HepG2 (cell line): ENCODE results near the gene HSP90AB1. TPM values are rescaled to one million over a fixed set of nuclear protein-coding genes. Genes with fewer than 3 reads are reported as not detected.

Source experiments
- FOSL1 ChIP-seq: sonication (generic); formaldehyde crosslinking; IDR thresholded peaks from 2 replicates; pipeline ENCODE4 v1.9.0; 2021; ENCODE audit warnings: missing genetic modification reagents, borderline replicate concordance
- KDM3A ChIP-seq: IDR thresholded peaks from 2 replicates; pipeline ENCODE4 v1.6.1; 2018; ENCODE audit warnings: low read depth, missing compliant biosample characterization
- PAWR ChIP-seq: sonication (generic); formaldehyde crosslinking; IDR thresholded peaks from 2 replicates; pipeline ENCODE4 v1.4.0; 2020; ENCODE audit warnings: missing genetic modification reagents, mild to moderate bottlenecking, borderline replicate concordance
- ZNF616 ChIP-seq: sonication (generic); formaldehyde crosslinking; IDR thresholded peaks from 2 replicates; pipeline ENCODE4 v1.5.0; 2020; ENCODE audit warnings: low read depth, mild to moderate bottlenecking, missing genetic modification reagents
- polyA plus RNA-seq, 8 experiments: library from polyadenylated mRNA; depleted of rRNA in 3 of 8; stranded (reverse) in 7 of 8; unstranded in 1 of 8; fragments of >200 nt; fragmentation: Illumina TruSeq in 4 of 8; extraction: Trizol in 4 of 8; gene quantifications; 2 replicates each; pipeline versions ENCODE4 v1.2.1 to v1.2.3, GENCODE V29; 2011 to 2016; ENCODE audit warnings: low read depth in 4 of 8, missing spikeins in 1 of 8, mixed read lengths in 1 of 8; ENCODE audit not compliant: insufficient read depth in 1 of 8
- total RNA-seq, 5 experiments: library from RNA; depleted of rRNA; stranded (reverse); fragments of >200 nt; fragmentation: Illumina TruSeq; extraction: Trizol; gene quantifications; 2 replicates each; pipeline ENCODE4 v1.2.3, GENCODE V29; 2016; ENCODE audit warnings: low read depth in 1 of 5
- TF ChIP-seq, protein P1 (sequence below): IDR thresholded peaks from 2 replicates; pipeline ENCODE4 v1.6.1; 2012; ENCODE audit warnings: low read depth, low read length, improper control_type of control experiment
- TF ChIP-seq, protein P2 (sequence below): sonication (generic); formaldehyde crosslinking; IDR thresholded peaks from 2 replicates; pipeline ENCODE4 v1.9.0; 2021; ENCODE audit warnings: missing genetic modification reagents, mild to moderate bottlenecking, borderline replicate concordance
- TF ChIP-seq, protein P3 (sequence below): sonication (generic); formaldehyde crosslinking; IDR thresholded peaks from 2 replicates; pipeline ENCODE4 v1.4.0; 2020; ENCODE audit warnings: missing genetic modification reagents

Gene HSP90AB1
- total and polyA plus RNA-seq, 2 of the 13 experiments (the other 11 are each of a cell fraction or from before 2014, with no cell fraction given): 1,325 to 1,472 TPM

DNA sequence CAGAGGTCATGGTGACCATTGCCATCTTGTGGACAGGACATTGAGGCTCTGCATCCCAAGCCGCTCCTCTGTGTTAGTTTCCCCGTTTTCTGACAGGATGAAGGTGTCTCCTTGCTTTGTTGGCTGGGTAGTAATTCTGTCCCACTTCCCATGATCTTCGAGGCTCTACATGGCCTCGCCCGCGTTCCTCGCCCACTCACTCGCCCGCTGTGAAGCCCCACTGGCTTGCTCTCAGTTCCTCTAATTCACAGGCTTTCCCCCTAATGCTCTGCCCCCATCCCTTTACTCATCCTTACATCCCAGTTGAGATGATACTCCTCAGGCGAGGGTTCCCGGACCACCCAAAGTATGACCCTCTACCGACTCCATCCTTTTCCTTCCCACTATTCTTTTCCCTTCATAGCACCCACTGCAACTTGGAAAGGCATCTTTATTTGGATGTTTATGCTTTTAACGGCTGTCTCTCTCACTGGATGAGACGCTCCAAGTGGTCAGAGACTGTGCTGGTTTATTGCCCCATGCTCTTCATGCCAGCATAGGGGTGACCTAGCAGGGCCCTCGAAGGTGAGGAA, 10.9 kb downstream of the HSP90AB1 start (continued):
- TF ChIP-seq, protein P1, sequence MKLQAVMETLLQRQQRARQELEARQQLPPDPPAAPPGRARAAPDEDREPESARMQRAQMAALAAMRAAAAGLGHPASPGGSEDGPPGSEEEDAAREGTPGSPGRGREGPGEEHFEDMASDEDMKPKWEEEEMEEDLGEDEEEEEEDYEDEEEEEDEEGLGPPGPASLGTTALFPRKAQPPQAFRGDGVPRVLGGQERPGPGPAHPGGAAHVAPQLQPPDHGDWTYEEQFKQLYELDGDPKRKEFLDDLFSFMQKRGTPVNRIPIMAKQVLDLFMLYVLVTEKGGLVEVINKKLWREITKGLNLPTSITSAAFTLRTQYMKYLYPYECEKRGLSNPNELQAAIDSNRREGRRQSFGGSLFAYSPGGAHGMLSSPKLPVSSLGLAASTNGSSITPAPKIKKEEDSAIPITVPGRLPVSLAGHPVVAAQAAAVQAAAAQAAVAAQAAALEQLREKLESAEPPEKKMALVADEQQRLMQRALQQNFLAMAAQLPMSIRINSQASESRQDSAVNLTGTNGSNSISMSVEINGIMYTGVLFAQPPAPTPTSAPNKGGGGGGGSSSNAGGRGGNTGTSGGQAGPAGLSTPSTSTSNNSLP: no peak
- TF ChIP-seq, protein P2, sequence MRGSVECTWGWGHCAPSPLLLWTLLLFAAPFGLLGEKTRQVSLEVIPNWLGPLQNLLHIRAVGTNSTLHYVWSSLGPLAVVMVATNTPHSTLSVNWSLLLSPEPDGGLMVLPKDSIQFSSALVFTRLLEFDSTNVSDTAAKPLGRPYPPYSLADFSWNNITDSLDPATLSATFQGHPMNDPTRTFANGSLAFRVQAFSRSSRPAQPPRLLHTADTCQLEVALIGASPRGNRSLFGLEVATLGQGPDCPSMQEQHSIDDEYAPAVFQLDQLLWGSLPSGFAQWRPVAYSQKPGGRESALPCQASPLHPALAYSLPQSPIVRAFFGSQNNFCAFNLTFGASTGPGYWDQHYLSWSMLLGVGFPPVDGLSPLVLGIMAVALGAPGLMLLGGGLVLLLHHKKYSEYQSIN (CRISPR knock-in tag): no peak
- 0 out of 2 replicates have a peak, but pooled peaks have one; percentile 20 for TF ChIP-seq PAWR (CRISPR knock-in tag)
- no peak for TF ChIP-seq KDM3A
- TF ChIP-seq ZNF616: no peak
- TF ChIP-seq, protein P3, sequence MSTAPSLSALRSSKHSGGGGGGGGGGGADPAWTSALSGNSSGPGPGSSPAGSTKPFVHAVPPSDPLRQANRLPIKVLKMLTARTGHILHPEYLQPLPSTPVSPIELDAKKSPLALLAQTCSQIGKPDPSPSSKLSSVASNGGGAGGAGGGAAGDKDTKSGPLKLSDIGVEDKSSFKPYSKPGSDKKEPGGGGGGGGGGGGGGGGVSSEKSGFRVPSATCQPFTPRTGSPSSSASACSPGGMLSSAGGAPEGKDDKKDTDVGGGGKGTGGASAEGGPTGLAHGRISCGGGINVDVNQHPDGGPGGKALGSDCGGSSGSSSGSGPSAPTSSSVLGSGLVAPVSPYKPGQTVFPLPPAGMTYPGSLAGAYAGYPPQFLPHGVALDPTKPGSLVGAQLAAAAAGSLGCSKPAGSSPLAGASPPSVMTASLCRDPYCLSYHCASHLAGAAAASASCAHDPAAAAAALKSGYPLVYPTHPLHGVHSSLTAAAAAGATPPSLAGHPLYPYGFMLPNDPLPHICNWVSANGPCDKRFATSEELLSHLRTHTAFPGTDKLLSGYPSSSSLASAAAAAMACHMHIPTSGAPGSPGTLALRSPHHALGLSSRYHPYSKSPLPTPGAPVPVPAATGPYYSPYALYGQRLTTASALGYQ: no peak
- TF ChIP-seq FOSL1: no peak
- TF ChIP-seq, all 625 proteins: peak for 17
